ENCODE results near the gene SART1.
"Not testable (repeated sequence)": the region's sequence is repeated elsewhere in the genome, so short reads cannot be mapped to it uniquely, and the experiment has no call there.

SART1 gene

DNA sequence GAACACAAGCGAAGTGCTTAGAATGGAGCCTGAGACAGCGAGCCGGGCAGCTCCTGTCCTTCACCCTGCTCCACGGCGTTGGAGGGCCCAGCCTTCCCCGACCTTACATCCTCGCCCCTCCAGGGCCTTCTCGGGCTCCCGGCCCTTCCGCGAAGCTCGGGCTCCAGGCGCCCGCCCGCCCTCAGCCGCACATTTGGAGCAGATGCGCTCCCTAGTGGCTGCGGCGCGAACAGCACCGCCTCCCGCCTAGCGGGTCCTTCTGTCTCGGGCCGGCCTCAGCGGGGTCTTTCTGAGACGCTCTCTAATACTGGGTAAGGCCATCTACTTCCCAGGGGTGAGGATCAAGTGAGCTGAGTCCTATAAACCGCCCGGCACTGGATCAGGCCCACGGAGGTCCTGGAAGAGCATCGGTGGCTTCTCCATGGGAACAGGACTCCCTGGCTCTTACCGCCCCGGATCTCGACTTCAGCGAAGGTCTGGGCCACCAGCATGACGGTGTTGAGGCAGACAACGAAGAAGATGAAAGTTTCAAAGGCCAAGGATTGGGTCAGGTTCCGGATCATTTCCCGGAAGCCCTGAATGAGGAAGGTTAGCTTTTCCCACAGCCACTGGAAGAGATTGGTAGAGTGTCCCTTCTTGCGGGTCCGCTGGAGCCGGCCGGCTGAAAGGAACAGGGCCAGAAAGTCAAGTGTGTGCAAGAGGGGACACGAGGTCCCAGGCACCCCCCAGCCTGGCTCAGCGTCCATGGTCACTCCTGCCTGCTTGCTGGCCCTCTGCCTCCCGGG is 61.1 kb downstream of the SART1 start:
- DNase-seq, result peak; percentile 50

GRCh38 chr11:66023186-66023440 is 61.6 kb downstream of the SART1 start:
- DNase-seq, result not testable (repeated sequence)

DNA sequence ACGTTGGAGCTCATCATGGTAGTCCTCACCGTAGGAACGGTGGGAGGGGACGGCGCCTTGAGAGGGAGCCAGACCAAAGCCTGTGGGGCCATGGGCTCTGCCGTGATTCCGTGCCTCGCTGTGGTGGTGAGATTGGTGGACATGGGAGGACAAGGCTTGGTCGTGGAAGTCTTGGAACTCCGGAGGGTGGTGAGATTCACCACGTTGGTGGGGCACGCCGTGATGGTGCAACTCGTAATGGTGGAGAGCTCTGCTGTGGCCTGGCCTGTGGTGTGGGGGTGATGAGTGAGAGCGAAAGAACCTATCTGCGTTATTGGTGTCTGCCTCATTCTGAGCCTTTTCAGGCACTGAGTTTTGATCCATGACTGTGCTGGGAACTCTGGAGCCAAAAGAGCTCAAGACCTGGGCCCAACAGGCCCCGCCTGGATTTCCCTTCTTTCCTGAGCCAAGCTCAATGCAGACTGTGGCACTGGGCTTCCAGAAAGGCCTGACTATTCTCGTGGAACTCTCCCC is 64.5 kb downstream of the SART1 start, which contains the start of gene CATSPER1:
TSS of gene CATSPER1 (minus strand) at position 463 of the 513 bp plus-strand sequence. CDS start at position 363, 100 bp downstream.
- DNase-seq, result no peak

All from NCI-H2171 (cell line).